Vagina (tissue), 2 donors: ENCODE data around the gene RAPGEF5. TPM values are rescaled to one million over a fixed set of nuclear protein-coding genes. Genes with fewer than 3 reads are reported as not detected.

ENCODE experiments used
- DNase-seq, 2 donors: peaks; one replicate each; pipeline ENCODE4 v3.0.0-alpha.2; 2017; ENCODE audit errors: extremely low spot score in 2 of 2
- H3K27ac ChIP-seq: fragments of 200-600 bp; sonication (generic); one replicate; pipeline ENCODE4 v1.5.1; 2019
- H3K27me3 ChIP-seq: fragments of 200-600 bp; sonication (generic); one replicate; pipeline ENCODE4 v1.5.1; 2019
- H3K36me3 ChIP-seq, 2 donors: fragments of 200-600 bp; sonication (generic); one replicate each; pipeline ENCODE4 v1.5.1; 2017 to 2019
- H3K4me1 ChIP-seq: fragments of 200-600 bp; sonication (generic); one replicate; pipeline ENCODE4 v1.5.1; 2019
- H3K4me3 ChIP-seq, 2 donors: fragments of 200-600 bp; sonication (generic); 1 replicate in 1 of 2; 2 replicates in 1 of 2; pipeline ENCODE4 v1.5.1; 2016 to 2019
- H3K9me3 ChIP-seq: fragments of 200-600 bp; sonication (generic); one replicate; pipeline ENCODE4 v1.5.1; 2019
- CTCF ChIP-seq, 3 experiments: fragments of 450-650 bp in 2 of 3; fragments of 200-600 bp in 1 of 3; sonication (generic) in 1 of 3; IDR thresholded peaks; one replicate each; pipeline ENCODE4 v1.5.1; 2017 to 2019; ENCODE audit warnings: antibody characterized with exemption in 3 of 3, mild to moderate bottlenecking in 2 of 3, moderate library complexity in 2 of 3
- POLR2A ChIP-seq, 2 donors: fragments of 450-650 bp; IDR thresholded peaks; one replicate each; pipeline ENCODE4 v1.6.1; 2017; ENCODE audit warnings: antibody characterized with exemption in 2 of 2, mild to moderate bottlenecking in 2 of 2, moderate library complexity in 2 of 2
- POLR2AphosphoS5 ChIP-seq, 2 donors: sonication (generic); formaldehyde crosslinking; IDR thresholded peaks; one replicate each; pipeline ENCODE4 v1.9.0; 2017; ENCODE audit warnings: antibody characterized with exemption in 2 of 2, mild to moderate bottlenecking in 2 of 2, low read depth in 1 of 2; ENCODE audit not compliant: insufficient read depth in 1 of 2
- intact Hi-C: fragments of 100-400 bp; cut with DNase I; formaldehyde crosslinking; loops from one replicate; pipeline ENCODE4 v1.15.1; 2023
- total RNA-seq: library from RNA; depleted of rRNA; stranded (reverse); fragments of >200 nt; gene quantifications from one replicate; pipeline ENCODE4 v1.2.3, GENCODE V29; 2016

Gene RAPGEF5
- total RNA-seq, 1 donor from 2014 or later, result 68.0 TPM

GRCh38 chr7:22292531-22292930 is 64.4 kb downstream of the RAPGEF5 start:
- no peak for DNase-seq
- intact Hi-C loops, result no loop called here
- no peaks in the 10 kb centered on the region for H3K9me3 ChIP-seq
- H3K4me3 ChIP-seq, result no peak overlapping the region
- TF ChIP-seq CTCF (IDR thresholded peaks at IDR 0.05) (no peak), POLR2AphosphoS5 (IDR thresholded peaks at IDR 0.05; ENCODE audit: insufficient read depth in 1 of 2, low read depth in 1 of 2) (no peak), POLR2A (IDR thresholded peaks at IDR 0.05) (no peak)
- no peak overlapping the region for H3K27ac ChIP-seq
- H3K27me3 ChIP-seq, result no peaks in the 10 kb centered on the region
- peaks cover 0 to 6% of the 10 kb centered on the region in 2 donors for H3K36me3 ChIP-seq
- no peaks in the 10 kb centered on the region for H3K4me1 ChIP-seq

- H3K27me3 ChIP-seq, result no peaks in the 10 kb centered on the region
- DNase-seq, result no peak
- no peaks in the 10 kb centered on the region for H3K9me3 ChIP-seq
- H3K36me3 ChIP-seq, result peaks cover 0 to 6% of the 10 kb centered on the region in 2 donors
- H3K4me3 ChIP-seq, result no peak overlapping the region
- H3K27ac ChIP-seq, result no peak overlapping the region
- intact Hi-C loops, result no loop called here
- no peaks in the 10 kb centered on the region for H3K4me1 ChIP-seq
- no peak for TF ChIP-seq POLR2AphosphoS5 (IDR thresholded peaks at IDR 0.05; ENCODE audit: insufficient read depth in 1 of 2, low read depth in 1 of 2)
These were observed 65.0 kb downstream of the RAPGEF5 start for GRCh38 chr7:22291977-22292376.

GRCh38 chr7:22288202-22288601 is 68.8 kb downstream of the RAPGEF5 start:
- no peak for DNase-seq
- Histone ChIP-seq H3K36me3 (peaks cover 0 to 6% of the 10 kb centered on the region in 2 donors), H3K27ac (no peak overlapping the region), H3K4me3 (no peak overlapping the region), H3K27me3 (no peaks in the 10 kb centered on the region), H3K9me3 (no peaks in the 10 kb centered on the region), H3K4me1 (no peaks in the 10 kb centered on the region)
- intact Hi-C loops, result no loop called here
- TF ChIP-seq POLR2A (IDR thresholded peaks at IDR 0.05), result no peak
- no peak for TF ChIP-seq POLR2AphosphoS5 (IDR thresholded peaks at IDR 0.05; ENCODE audit: insufficient read depth in 1 of 2, low read depth in 1 of 2)
- TF ChIP-seq CTCF (IDR thresholded peaks at IDR 0.05), result no peak

GRCh38 chr7:22287412-22287811 is 69.5 kb downstream of the RAPGEF5 start:
- peaks cover 0 to 6% of the 10 kb centered on the region in 2 donors for H3K36me3 ChIP-seq
- no peak for DNase-seq
- H3K4me1 ChIP-seq, result no peaks in the 10 kb centered on the region
- H3K9me3 ChIP-seq, result no peaks in the 10 kb centered on the region
- no peak overlapping the region for H3K4me3 ChIP-seq
- intact Hi-C loops, result no loop called here
- H3K27me3 ChIP-seq, result no peaks in the 10 kb centered on the region
- no peak overlapping the region for H3K27ac ChIP-seq
- TF ChIP-seq POLR2A (IDR thresholded peaks at IDR 0.05), result no peak

- intact Hi-C loops, result no loop called here
- H3K9me3 ChIP-seq, result no peaks in the 10 kb centered on the region
- no peaks in the 10 kb centered on the region for H3K4me1 ChIP-seq
- TF ChIP-seq CTCF (IDR thresholded peaks at IDR 0.05) (no peak), POLR2A (IDR thresholded peaks at IDR 0.05) (no peak), POLR2AphosphoS5 (IDR thresholded peaks at IDR 0.05; ENCODE audit: insufficient read depth in 1 of 2, low read depth in 1 of 2) (no peak)
- no peak overlapping the region for H3K27ac ChIP-seq
- no peaks in the 10 kb centered on the region for H3K27me3 ChIP-seq
- DNase-seq, result no peak
- no peak overlapping the region for H3K4me3 ChIP-seq
- H3K36me3 ChIP-seq, result peaks cover 0 to 6% of the 10 kb centered on the region in 2 donors
These were observed 70.5 kb downstream of the RAPGEF5 start for GRCh38 chr7:22286436-22286835.

- H3K27ac ChIP-seq, result no peak overlapping the region
- no peak for DNase-seq
- no peaks in the 10 kb centered on the region for H3K27me3 ChIP-seq
- no peak overlapping the region for H3K4me3 ChIP-seq
- H3K4me1 ChIP-seq, result no peaks in the 10 kb centered on the region
- intact Hi-C loops, result loop anchor here (5.0 kb wide), 1 partner anchor 1499 kb away; no protein-coding TSS in a partner anchor
- no peaks in the 10 kb centered on the region for H3K36me3 ChIP-seq
- no peaks in the 10 kb centered on the region for H3K9me3 ChIP-seq
- no peak for TF ChIP-seq POLR2AphosphoS5 (IDR thresholded peaks at IDR 0.05; ENCODE audit: insufficient read depth in 1 of 2, low read depth in 1 of 2)
- no peak for TF ChIP-seq CTCF (IDR thresholded peaks at IDR 0.05)
- no peak for TF ChIP-seq POLR2A (IDR thresholded peaks at IDR 0.05)
These were observed 75.5 kb downstream of the RAPGEF5 start for GRCh38 chr7:22281481-22281880.
